Liver (tissue), 9 donors: ENCODE data around the gene DDIAS. TPM values are rescaled to one million over a fixed set of nuclear protein-coding genes. Genes with fewer than 3 reads are reported as not detected.

ENCODE experiments used
- DNase-seq: peaks from one replicate; pipeline ENCODE4 v3.0.0-alpha.2; 2017; ENCODE audit warnings: low spot score
- H3K27ac ChIP-seq, 2 donors: one replicate each; pipeline ENCODE4 v1.7.0; 2013; ENCODE audit warnings: inconsistent platforms in 2 of 2, low read length in 2 of 2, control low read depth in 1 of 2, low read depth in 1 of 2, mild to moderate bottlenecking in 1 of 2
- H3K27me3 ChIP-seq, 4 donors: one replicate each; pipeline versions ENCODE4 v1.6.1 to v1.7.0; 2013; ENCODE audit warnings: low read length in 3 of 4, inconsistent platforms in 1 of 4, mild to moderate bottlenecking in 1 of 4, moderate library complexity in 1 of 4; ENCODE audit not compliant: control insufficient read depth in 4 of 4, insufficient read depth in 4 of 4
- H3K36me3 ChIP-seq, 4 donors: one replicate each; pipeline versions ENCODE4 v1.6.1 to v1.7.0; 2013; ENCODE audit warnings: low read length in 3 of 4, mild to moderate bottlenecking in 3 of 4, low read depth in 1 of 4, moderate library complexity in 1 of 4; ENCODE audit not compliant: control insufficient read depth in 4 of 4, insufficient read depth in 3 of 4
- H3K4me1 ChIP-seq, 4 donors: one replicate each; pipeline versions ENCODE4 v1.6.1 to v1.7.0; 2013; ENCODE audit warnings: low read length in 3 of 4, mild to moderate bottlenecking in 3 of 4, moderate library complexity in 1 of 4; ENCODE audit not compliant: control insufficient read depth in 4 of 4, insufficient read depth in 4 of 4
- H3K4me3 ChIP-seq, 3 donors: one replicate each; pipeline versions ENCODE4 v1.6.1 to v1.7.0; 2013; ENCODE audit warnings: low read length in 3 of 3, control low read depth in 1 of 3, low read depth in 1 of 3, mild to moderate bottlenecking in 1 of 3
- H3K9ac ChIP-seq, 2 donors: one replicate each; pipeline ENCODE4 v1.7.0; 2013; ENCODE audit warnings: low read length in 2 of 2, mild to moderate bottlenecking in 2 of 2, moderate library complexity in 2 of 2, control low read depth in 1 of 2, low read depth in 1 of 2
- H3K9me3 ChIP-seq, 4 donors: one replicate each; pipeline versions ENCODE4 v1.6.1 to v1.7.0; 2013; ENCODE audit warnings: low read length in 3 of 4; ENCODE audit not compliant: control insufficient read depth in 4 of 4
- ATF3 ChIP-seq: IDR thresholded peaks from 2 replicates; pipeline ENCODE4 v1.6.1; 2016; ENCODE audit warnings: antibody characterized with exemption
- CTCF ChIP-seq: fragments of 150-350 bp; IDR thresholded peaks from 2 replicates; pipeline ENCODE4 v1.5.1; 2017; ENCODE audit warnings: improper control_type of control experiment, low read depth, low read length; ENCODE audit not compliant: missing input control
- EGR1 ChIP-seq, 2 donors: IDR thresholded peaks; 2 replicates each; pipeline ENCODE4 v1.6.1; 2016 to 2018; ENCODE audit warnings: antibody characterized with exemption in 2 of 2, low read depth in 2 of 2
- FOXA1 ChIP-seq: IDR thresholded peaks from 2 replicates; pipeline ENCODE4 v1.6.1; 2016; ENCODE audit warnings: antibody characterized with exemption
- GABPA ChIP-seq, 2 donors: IDR thresholded peaks in 1 of 2; conservative IDR thresholded peaks in 1 of 2; 2 replicates each; pipeline ENCODE4 v1.6.1; 2016; ENCODE audit warnings: antibody characterized with exemption in 2 of 2, mild to moderate bottlenecking in 1 of 2, moderate library complexity in 1 of 2
- HNF4A ChIP-seq, 2 donors: conservative IDR thresholded peaks; 2 replicates each; pipeline ENCODE4 v1.6.1; 2016; ENCODE audit warnings: antibody characterized with exemption in 2 of 2, mild to moderate bottlenecking in 2 of 2
- HNF4G ChIP-seq: IDR thresholded peaks from 2 replicates; pipeline ENCODE4 v1.6.1; 2016; ENCODE audit warnings: antibody characterized with exemption
- JUND ChIP-seq, 2 donors: IDR thresholded peaks; 2 replicates each; pipeline ENCODE4 v1.6.1; 2016; ENCODE audit warnings: antibody characterized with exemption in 2 of 2
- MAX ChIP-seq: IDR thresholded peaks from 2 replicates; pipeline ENCODE4 v1.6.1; 2016; ENCODE audit warnings: antibody characterized with exemption
- NR2F2 ChIP-seq: IDR thresholded peaks from 2 replicates; pipeline ENCODE4 v1.6.1; 2016; ENCODE audit warnings: antibody characterized with exemption
- RXRA ChIP-seq, 2 donors: IDR thresholded peaks; 2 replicates each; pipeline ENCODE4 v1.6.1; 2017 to 2018; ENCODE audit warnings: antibody characterized with exemption in 2 of 2, mild to moderate bottlenecking in 1 of 2
- SP1 ChIP-seq: IDR thresholded peaks from 2 replicates; pipeline ENCODE4 v1.6.1; 2018; ENCODE audit warnings: antibody characterized with exemption, mild to moderate bottlenecking
- YY1 ChIP-seq: IDR thresholded peaks from 2 replicates; pipeline ENCODE4 v1.6.1; 2016; ENCODE audit warnings: antibody characterized with exemption, mild to moderate bottlenecking
- ZBTB33 ChIP-seq: IDR thresholded peaks from 2 replicates; pipeline ENCODE4 v1.6.1; 2016; ENCODE audit warnings: antibody characterized with exemption
- WGBS: extraction: QIAGEN DNeasy Blood & Tissue Kit; methylation state at CpG from one replicate; pipeline ENCODE4 v1.1.7; 2013; 5-methylcytosine and 5-hydroxymethylcytosine counted together
- polyA plus RNA-seq, 2 donors: library from polyadenylated mRNA; stranded (reverse) in 1 of 2; unstranded in 1 of 2; fragments of 200-250 nt in 1 of 2; fragments of >200 nt in 1 of 2; fragmentation: Nextera tagmentation in 1 of 2; extraction: Ambion mirVana in 1 of 2; gene quantifications; one replicate each; pipeline versions ENCODE4 v1.2.1 to v1.2.3, GENCODE V29; 2013 to 2015
- total RNA-seq, 2 donors: library from RNA; depleted of rRNA; stranded (reverse); fragments of >200 nt; gene quantifications; one replicate each; pipeline ENCODE4 v1.2.3, GENCODE V29; 2014
- donor health status: healthy.
- donor health status: healthy.
- donor health status: healthy.
- donor health status: healthy.
- donor health status: healthy.

Gene DDIAS
- total and polyA plus RNA-seq, 4 donors = 0.25 to 8.4 (median 0.47) TPM

GRCh38 chr11:82980947-82981346 lies 79.4 kb downstream of the DDIAS start:
- no peak overlapping the region for H3K27ac ChIP-seq
- H3K36me3 ChIP-seq = peaks cover 0 to 7% (median 4%) of the 10 kb centered on the region in 4 donors
- H3K9me3 ChIP-seq = no peaks in the 10 kb centered on the region
- TF ChIP-seq HNF4A (conservative IDR thresholded peaks at IDR 0.05) = no peak
- TF ChIP-seq ATF3 = no peak
- no peak for TF ChIP-seq YY1
- no peak for TF ChIP-seq JUND (IDR thresholded peaks at IDR 0.05)
- no peak for TF ChIP-seq CTCF
- no peak for TF ChIP-seq HNF4G
- TF ChIP-seq EGR1 (IDR thresholded peaks at IDR 0.05; ENCODE audit: low read depth in 2 of 2) = no peak
- no peak for TF ChIP-seq SP1
- no peak for DNase-seq
- no peaks in the 10 kb centered on the region for H3K27me3 ChIP-seq
- 89% methylated on average over 4 of the region's 4 CpGs for WGBS
- H3K9ac ChIP-seq = no peak overlapping the region
- H3K4me1 ChIP-seq = no peaks in the 10 kb centered on the region
- H3K4me3 ChIP-seq = no peak overlapping the region

GRCh38 chr11:82981852-82982251 lies 80.3 kb downstream of the DDIAS start:
- Histone ChIP-seq H3K9ac (no peak overlapping the region), H3K36me3 (peaks cover 1 to 11% (median 4%) of the 10 kb centered on the region in 4 donors), H3K27ac (no peak overlapping the region), H3K4me3 (no peak overlapping the region), H3K9me3 (no peaks in the 10 kb centered on the region), H3K27me3 (no peaks in the 10 kb centered on the region), H3K4me1 (no peaks in the 10 kb centered on the region)
- WGBS = 95% methylated on average over 6 of the region's 6 CpGs
- DNase-seq = no peak
- TF ChIP-seq HNF4A (conservative IDR thresholded peaks at IDR 0.05) (no peak), NR2F2 (no peak), ATF3 (no peak), HNF4G (no peak), ZBTB33 (no peak), MAX (no peak), CTCF (no peak), GABPA (IDR thresholded peaks at IDR 0.05 in 1 of 2, conservative IDR thresholded peaks at IDR 0.05 in 1 of 2) (no peak), SP1 (no peak), RXRA (IDR thresholded peaks at IDR 0.05) (no peak), JUND (IDR thresholded peaks at IDR 0.05) (no peak), YY1 (no peak), FOXA1 (no peak)

Other genes with a start within 250 kb of the DDIAS start
- gene FAM181B, start 167.9 kb upstream of the DDIAS start, total RNA-seq = under 1 TPM in 1 of 2 donors, not detected in 1; under 0.01 TPM
- under 1 TPM in 1 of 2 donors, not detected in 1; 0.03 TPM for gene FAM181B, start 167.9 kb upstream of the DDIAS start, polyA plus RNA-seq
- gene PRCP, start 1.3 kb upstream of the DDIAS start, total RNA-seq = 10 to 100 TPM; 27.3 to 38.7 TPM
- gene PRCP, start 1.3 kb upstream of the DDIAS start, polyA plus RNA-seq = 10 to 100 TPM; 43.8 to 55.2 TPM
- 1 to 10 TPM; 3.1 to 5.4 TPM for gene RAB30, start 170.2 kb downstream of the DDIAS start, total RNA-seq
- 1 to 10 TPM; 2.4 to 3.3 TPM for gene RAB30, start 170.2 kb downstream of the DDIAS start, polyA plus RNA-seq